GM12874 (cell line): ENCODE data around the gene ZC3H4.

Source experiments
- CTCF ChIP-seq: IDR thresholded peaks from 2 replicates; pipeline ENCODE4 v1.5.1; 2011; ENCODE audit warnings: low read depth, mild to moderate bottlenecking, control low read depth, low read length, moderate library complexity; ENCODE audit not compliant: insufficient read depth

The ZC3H4 gene

GRCh38 chr19:47095476-47096099 is 18.0 kb downstream of the ZC3H4 start:
- no peak for TF ChIP-seq CTCF

GRCh38 chr19:47094557-47095475 is 18.8 kb downstream of the ZC3H4 start:
- no peak for TF ChIP-seq CTCF

- no peak for TF ChIP-seq CTCF
These were observed 19.7 kb downstream of the ZC3H4 start for GRCh38 chr19:47093841-47094240.

GRCh38 chr19:47093254-47093653 is 20.3 kb downstream of the ZC3H4 start:
- no peak for TF ChIP-seq CTCF

GRCh38 chr19:47089767-47090350 is 23.7 kb downstream of the ZC3H4 start:
- TF ChIP-seq CTCF, result no peak

- no peak for TF ChIP-seq CTCF
These were observed 27.3 kb downstream of the ZC3H4 start for GRCh38 chr19:47086280-47086679.

GRCh38 chr19:47084879-47085439 is 28.6 kb downstream of the ZC3H4 start:
- TF ChIP-seq CTCF, result no peak
